GM23338 (cell line): ENCODE results near the gene WBP1. TPM values are rescaled to one million over a fixed set of nuclear protein-coding genes. Genes with fewer than 3 reads are reported as not detected.

Source experiments
- CREB1 ChIP-seq: fragments of 250-450 bp; sonication (Bioruptor Pico); IDR thresholded peaks from 2 replicates; pipeline ENCODE4 v1.5.0; 2020; ENCODE audit warnings: low read depth, mild to moderate bottlenecking, moderate library complexity
- CTCF ChIP-seq, 2 experiments: fragments of 200-600 bp in 1 of 2; sonication (generic) in 1 of 2; conservative IDR thresholded peaks; 2 replicates each; pipeline versions ENCODE4 v1.5.1 to v1.6.1; 2016 to 2017; ENCODE audit warnings: antibody characterized with exemption in 2 of 2, low read depth in 2 of 2, mild to moderate bottlenecking in 2 of 2, moderate library complexity in 1 of 2
- JUNB ChIP-seq: IDR thresholded peaks from one replicate; pipeline ENCODE4 v1.6.1; 2016; ENCODE audit warnings: antibody characterized with exemption; ENCODE audit not compliant: unreplicated experiment
- STAT1 ChIP-seq: IDR thresholded peaks from one replicate; pipeline ENCODE4 v1.6.1; 2016; ENCODE audit warnings: antibody characterized with exemption; ENCODE audit not compliant: unreplicated experiment
- ZNF114 ChIP-seq: fragments of 250-450 bp; sonication (Bioruptor Pico); IDR thresholded peaks from 2 replicates; pipeline ENCODE4 v1.5.0; 2020; ENCODE audit warnings: mild to moderate bottlenecking, moderate library complexity
- ZNF462 ChIP-seq: fragments of 250-450 bp; sonication (Bioruptor Pico); IDR thresholded peaks from 2 replicates; pipeline ENCODE4 v1.5.0; 2020; ENCODE audit warnings: mild to moderate bottlenecking, moderate library complexity
- polyA plus RNA-seq: library from polyadenylated mRNA; unstranded; fragments of >200 nt; fragmentation: Nextera tagmentation; extraction: Ambion mirVana; gene quantifications from 2 replicates; pipeline ENCODE4 v1.2.1, GENCODE V29; 2016
- total RNA-seq: library from RNA; depleted of rRNA; stranded (reverse); fragments of >200 nt; shearing (Covaris generic); gene quantifications from 2 replicates; pipeline ENCODE4 v1.2.3, GENCODE V29; 2014

WBP1 gene
- total and polyA plus RNA-seq, 2 experiments from 2014 or later, result 53.0 to 64.4 TPM

- no peak for TF ChIP-seq ZNF462 (CRISPR knock-in tag)
- no peak for TF ChIP-seq STAT1
- TF ChIP-seq ZNF114, result no peak
- no peak for TF ChIP-seq CREB1
- TF ChIP-seq CTCF (conservative IDR thresholded peaks at IDR 0.05; ENCODE audit: low read depth in 2 of 2), result no peak
- TF ChIP-seq JUNB, result no peak
Measured at GRCh38 chr2:74497777-74498499, 39.7 kb downstream of the WBP1 start (continued).
